ENCODE data around the gene MARCHF3. TPM values are rescaled to one million over a fixed set of nuclear protein-coding genes. Genes with fewer than 3 reads are reported as not detected.

Gene MARCHF3
- total RNA-seq, 4 donors from 2014 or later = 3.0 to 14.5 (median 4.6) TPM

DNA sequence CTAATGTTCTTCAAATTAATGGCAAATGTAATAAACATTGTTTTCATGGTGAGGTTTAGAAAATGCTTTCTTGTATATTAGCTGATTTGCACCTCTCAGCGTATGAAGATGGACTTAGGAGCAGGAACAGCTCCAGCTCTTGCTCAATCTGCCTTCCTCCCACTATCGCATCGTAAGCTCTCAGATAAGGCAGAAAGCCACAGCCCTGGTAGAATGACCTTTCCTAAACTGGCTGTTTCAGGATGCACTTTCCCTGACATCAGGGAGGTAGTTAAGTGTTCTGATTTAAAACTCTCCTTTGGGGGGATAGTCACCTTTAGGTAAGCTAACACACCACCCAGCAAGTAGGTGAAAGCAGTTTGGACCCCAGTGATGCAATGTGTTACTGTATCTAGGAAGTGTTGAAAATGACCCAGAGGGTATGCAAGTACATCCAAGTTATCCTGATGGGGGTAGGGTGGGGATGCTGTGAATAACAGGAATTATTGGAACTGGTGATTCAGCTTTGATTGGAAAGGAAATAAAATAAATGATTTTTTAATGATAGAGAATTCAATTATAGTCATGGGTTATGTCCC, 181.2 kb downstream of the MARCHF3 start:
- TF ChIP-seq, protein P1, sequence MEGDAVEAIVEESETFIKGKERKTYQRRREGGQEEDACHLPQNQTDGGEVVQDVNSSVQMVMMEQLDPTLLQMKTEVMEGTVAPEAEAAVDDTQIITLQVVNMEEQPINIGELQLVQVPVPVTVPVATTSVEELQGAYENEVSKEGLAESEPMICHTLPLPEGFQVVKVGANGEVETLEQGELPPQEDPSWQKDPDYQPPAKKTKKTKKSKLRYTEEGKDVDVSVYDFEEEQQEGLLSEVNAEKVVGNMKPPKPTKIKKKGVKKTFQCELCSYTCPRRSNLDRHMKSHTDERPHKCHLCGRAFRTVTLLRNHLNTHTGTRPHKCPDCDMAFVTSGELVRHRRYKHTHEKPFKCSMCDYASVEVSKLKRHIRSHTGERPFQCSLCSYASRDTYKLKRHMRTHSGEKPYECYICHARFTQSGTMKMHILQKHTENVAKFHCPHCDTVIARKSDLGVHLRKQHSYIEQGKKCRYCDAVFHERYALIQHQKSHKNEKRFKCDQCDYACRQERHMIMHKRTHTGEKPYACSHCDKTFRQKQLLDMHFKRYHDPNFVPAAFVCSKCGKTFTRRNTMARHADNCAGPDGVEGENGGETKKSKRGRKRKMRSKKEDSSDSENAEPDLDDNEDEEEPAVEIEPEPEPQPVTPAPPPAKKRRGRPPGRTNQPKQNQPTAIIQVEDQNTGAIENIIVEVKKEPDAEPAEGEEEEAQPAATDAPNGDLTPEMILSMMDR (IDR thresholded peaks at IDR 0.05) = no peak
- no peak for TF ChIP-seq POLR2A (IDR thresholded peaks at IDR 0.05)
- 61 to 89% methylated on average over 3 of the region's 3 CpGs for WGBS, 2 donors
- Histone ChIP-seq H3K9me3 (no peaks in the 10 kb centered on the region), H3K27me3 (no peaks in the 10 kb centered on the region), H3K27ac (no peak overlapping the region), H3K36me3 (no peaks in the 10 kb centered on the region), H3K4me1 (peaks cover 4 to 35% of the 10 kb centered on the region in 2 donors), H3K4me3 (replicated peaks in 1 of 3) (no peak overlapping the region)
- no peak for DNase-seq
- intact Hi-C loops (cut with DNase I) = no loop called here

DNA sequence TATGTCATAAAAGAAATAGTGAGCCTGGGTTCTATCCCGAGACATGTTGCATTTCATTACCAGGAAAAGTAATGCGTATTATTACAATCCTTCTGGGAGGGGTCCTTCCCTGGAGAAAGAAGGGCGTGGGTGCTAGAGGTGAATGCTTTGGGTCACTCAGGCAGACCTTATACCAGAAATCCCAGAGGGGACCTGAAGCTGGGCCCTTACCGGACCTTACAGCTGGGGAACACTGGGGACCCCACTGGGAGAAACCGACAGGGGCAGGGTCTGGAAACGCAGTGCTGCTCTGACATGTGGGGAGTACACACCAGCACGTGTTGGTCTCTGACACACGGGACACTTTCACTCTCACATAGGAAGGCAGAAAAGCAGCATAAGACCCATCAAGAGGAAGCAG, 182.1 kb downstream of the MARCHF3 start:
- H3K27ac ChIP-seq = peak overlapping the region in 1 of 3 donors; percentile 44
- no peak for DNase-seq
- TF ChIP-seq POLR2A (IDR thresholded peaks at IDR 0.05) = no peak
- TF ChIP-seq, protein P1 (IDR thresholded peaks at IDR 0.05) = no peak
- H3K36me3 ChIP-seq = no peaks in the 10 kb centered on the region
- H3K4me1 ChIP-seq = peaks cover 4 to 35% of the 10 kb centered on the region in 2 donors
- H3K9me3 ChIP-seq = no peaks in the 10 kb centered on the region
- intact Hi-C loops (cut with DNase I) = no loop called here
- H3K27me3 ChIP-seq = no peaks in the 10 kb centered on the region
- no peak overlapping the region for H3K4me3 ChIP-seq (replicated peaks in 1 of 3)
- 80 to 81% methylated on average over 7 to 8 of the region's 8 CpGs for WGBS, 2 donors

DNA sequence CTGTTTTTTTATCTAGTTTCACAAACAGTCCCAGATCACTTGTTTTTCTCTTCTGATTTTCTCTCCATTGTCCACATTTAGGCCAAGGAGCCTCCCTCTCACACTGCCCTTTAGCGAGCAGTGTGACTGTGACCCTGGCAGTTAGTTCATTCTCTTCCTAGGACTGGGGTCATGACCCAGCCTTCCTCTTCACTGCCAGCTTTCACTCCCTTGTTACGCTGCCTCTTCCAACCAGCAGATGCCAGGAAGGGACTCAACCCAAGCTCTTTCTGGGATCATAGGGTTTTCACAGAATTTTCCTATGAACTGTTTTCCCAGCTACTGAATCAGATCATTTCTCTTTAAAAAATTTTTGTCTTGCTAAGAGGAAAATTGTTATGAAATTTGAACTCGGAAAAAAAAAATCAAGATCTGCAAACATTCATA, 182.5 kb downstream of the MARCHF3 start:
- DNase-seq = no peak
- peak overlapping the region in 2 of 3 donors; percentile 32 to 44 for H3K27ac ChIP-seq
- peaks cover 4 to 33% of the 10 kb centered on the region in 2 donors for H3K4me1 ChIP-seq
- no peaks in the 10 kb centered on the region for H3K9me3 ChIP-seq
- H3K4me3 ChIP-seq (replicated peaks in 1 of 3) = no peak overlapping the region
- intact Hi-C loops (cut with DNase I) = no loop called here
- TF ChIP-seq, protein P1 (IDR thresholded peaks at IDR 0.05) = no peak
- TF ChIP-seq POLR2A (IDR thresholded peaks at IDR 0.05) = no peak
- H3K36me3 ChIP-seq = no peaks in the 10 kb centered on the region
- 69 to 76% methylated on average over 3 of the region's 3 CpGs for WGBS, 2 donors
- H3K27me3 ChIP-seq = no peaks in the 10 kb centered on the region

DNA sequence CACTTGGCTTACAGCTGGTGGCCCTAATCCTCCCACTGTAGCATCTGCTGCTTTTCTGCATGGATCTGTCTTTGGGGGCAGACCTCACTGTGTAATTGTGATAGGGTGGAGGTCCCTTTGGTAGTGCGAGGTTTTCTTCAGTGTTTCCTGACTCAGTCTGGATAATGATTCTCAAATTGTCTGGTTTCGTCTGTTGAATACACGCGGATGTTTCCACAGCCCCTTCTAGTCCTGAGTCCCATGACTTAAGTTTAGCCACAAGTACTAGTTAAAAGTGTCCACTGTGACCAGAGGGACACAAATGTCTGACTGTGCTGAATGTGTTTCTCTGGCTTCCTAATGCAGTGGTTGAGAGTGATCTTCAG, 182.9 kb downstream of the MARCHF3 start:
- DNase-seq = no peak
- TF ChIP-seq, protein P1 (IDR thresholded peaks at IDR 0.05) = no peak
- TF ChIP-seq POLR2A (IDR thresholded peaks at IDR 0.05) = no peak
- 74 to 85% methylated on average over 4 of the region's 4 CpGs for WGBS, 2 donors
- intact Hi-C loops (cut with DNase I) = no loop called here
- Histone ChIP-seq H3K9me3 (no peaks in the 10 kb centered on the region), H3K4me1 (peaks cover 4 to 29% of the 10 kb centered on the region in 2 donors), H3K4me3 (replicated peaks in 1 of 3) (no peak overlapping the region), H3K27ac (peak overlapping the region in 2 of 3 donors; percentile 32 to 44), H3K36me3 (no peaks in the 10 kb centered on the region), H3K27me3 (no peaks in the 10 kb centered on the region)

DNA sequence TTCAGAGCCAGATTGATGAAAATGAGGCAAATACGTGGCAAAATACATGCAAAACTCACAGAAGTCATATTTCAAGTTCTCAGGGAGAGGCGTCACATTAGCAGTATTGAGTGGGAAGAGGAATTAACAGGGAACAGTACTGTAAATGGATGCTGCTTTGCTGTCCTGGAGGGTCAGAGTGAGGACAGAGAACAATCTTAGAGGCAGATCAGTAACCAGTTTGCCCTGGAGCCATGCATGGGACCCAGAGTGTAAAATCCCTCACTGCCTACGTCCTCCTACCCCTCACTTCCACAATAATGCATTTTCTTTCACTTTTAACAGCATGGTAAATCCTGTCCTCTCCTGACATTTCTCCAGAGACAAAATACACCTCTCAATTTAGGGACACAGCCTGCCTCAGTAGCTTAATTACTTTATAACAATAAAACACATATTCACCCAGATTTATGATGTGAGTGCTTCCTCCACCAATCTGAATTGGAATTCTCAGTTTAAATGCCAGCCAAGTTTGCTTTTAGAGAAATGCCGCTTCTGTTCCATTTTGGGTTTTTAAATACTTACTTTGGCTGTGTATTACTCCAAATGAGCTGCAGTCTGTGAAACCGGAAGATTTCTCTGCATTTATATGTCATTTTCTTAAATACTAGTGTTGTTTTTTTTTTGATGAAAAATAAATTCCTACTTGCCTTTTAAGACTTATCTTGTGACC, 183.5 kb downstream of the MARCHF3 start:
- Histone ChIP-seq H3K4me1 (peaks cover 0 to 24% of the 10 kb centered on the region in 2 donors), H3K27ac (peak overlapping the region in 1 of 3 donors; percentile 32), H3K36me3 (no peaks in the 10 kb centered on the region), H3K9me3 (no peaks in the 10 kb centered on the region), H3K4me3 (replicated peaks in 1 of 3) (no peak overlapping the region), H3K27me3 (no peaks in the 10 kb centered on the region)
- no peak for DNase-seq
- intact Hi-C loops (cut with DNase I) = no loop called here
- TF ChIP-seq, protein P1 (IDR thresholded peaks at IDR 0.05) = no peak
- TF ChIP-seq POLR2A (IDR thresholded peaks at IDR 0.05) = no peak
- 77 to 90% methylated on average over 5 of the region's 5 CpGs for WGBS, 2 donors
